ENCODE data around the gene ITPKA.

DNA sequence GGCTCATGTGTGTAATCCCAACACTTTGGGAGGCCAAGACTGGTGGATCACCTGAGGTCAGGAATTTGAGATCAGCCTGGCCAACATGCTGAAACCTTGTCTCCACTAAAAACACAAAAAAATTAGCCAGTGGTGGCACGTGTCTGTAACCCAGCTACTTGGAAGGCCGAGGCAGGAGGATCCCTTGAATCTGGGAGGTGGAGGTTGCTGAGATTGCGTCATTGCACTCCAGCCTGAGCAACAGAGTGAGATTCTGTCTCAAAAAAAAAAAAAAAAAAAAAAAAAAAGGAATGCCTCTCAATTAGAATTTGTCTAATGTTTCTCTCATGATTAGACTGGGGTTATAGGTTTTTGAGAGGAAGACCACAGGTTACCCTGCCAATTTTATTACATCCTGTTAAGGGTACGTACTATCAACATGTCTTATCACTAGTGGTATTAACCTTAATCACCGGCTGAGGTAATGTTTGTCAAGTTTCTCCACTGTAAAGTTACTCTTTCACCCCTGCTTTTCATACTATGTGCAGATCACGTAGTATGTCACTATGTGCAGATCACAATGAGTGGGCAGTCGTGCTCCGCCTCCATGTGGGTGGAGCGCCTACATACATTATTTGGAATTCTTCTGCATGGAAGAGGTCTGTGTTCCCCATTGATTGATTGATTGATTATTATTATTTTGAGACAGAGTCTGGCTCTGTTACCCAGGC is 56.5 kb downstream of the ITPKA start:
- TF ChIP-seq POLR2A (IDR thresholded peaks at IDR 0.05): no peak
- TF ChIP-seq, protein P1, sequence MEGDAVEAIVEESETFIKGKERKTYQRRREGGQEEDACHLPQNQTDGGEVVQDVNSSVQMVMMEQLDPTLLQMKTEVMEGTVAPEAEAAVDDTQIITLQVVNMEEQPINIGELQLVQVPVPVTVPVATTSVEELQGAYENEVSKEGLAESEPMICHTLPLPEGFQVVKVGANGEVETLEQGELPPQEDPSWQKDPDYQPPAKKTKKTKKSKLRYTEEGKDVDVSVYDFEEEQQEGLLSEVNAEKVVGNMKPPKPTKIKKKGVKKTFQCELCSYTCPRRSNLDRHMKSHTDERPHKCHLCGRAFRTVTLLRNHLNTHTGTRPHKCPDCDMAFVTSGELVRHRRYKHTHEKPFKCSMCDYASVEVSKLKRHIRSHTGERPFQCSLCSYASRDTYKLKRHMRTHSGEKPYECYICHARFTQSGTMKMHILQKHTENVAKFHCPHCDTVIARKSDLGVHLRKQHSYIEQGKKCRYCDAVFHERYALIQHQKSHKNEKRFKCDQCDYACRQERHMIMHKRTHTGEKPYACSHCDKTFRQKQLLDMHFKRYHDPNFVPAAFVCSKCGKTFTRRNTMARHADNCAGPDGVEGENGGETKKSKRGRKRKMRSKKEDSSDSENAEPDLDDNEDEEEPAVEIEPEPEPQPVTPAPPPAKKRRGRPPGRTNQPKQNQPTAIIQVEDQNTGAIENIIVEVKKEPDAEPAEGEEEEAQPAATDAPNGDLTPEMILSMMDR (IDR thresholded peaks at IDR 0.05): no peak
